Pancreas (tissue), 10 donors: ENCODE measurements around the gene ARID4B. TPM values are rescaled to one million over a fixed set of nuclear protein-coding genes. Genes with fewer than 3 reads are reported as not detected.

Experiments
- ATAC-seq, 4 donors: fragments of 200-7000 bp; cut with Tn5 transposase; one replicate each; pipeline versions ENCODE4 v1.8.0 to v1.9.1; 2020; ENCODE audit warnings: mild to moderate bottlenecking in 4 of 4, moderate library complexity in 4 of 4
- DNase-seq, 6 donors: peaks; one replicate each; pipeline ENCODE4 v3.0.0-alpha.2; 2020
- FAIRE-seq: peaks from 2 replicates; lab custom pipeline; 2012; peaks lifted over from hg19 to GRCh38; lab: Jason Lieb, UNC
- H3K27ac ChIP-seq, 4 donors: fragments of 200-600 bp; sonication (generic); 1 replicate in 3 of 4; 2 replicates in 1 of 4; pipeline versions ENCODE4 v1.5.0 to v1.8.0; 2020
- H3K27me3 ChIP-seq, 4 donors: fragments of 200-600 bp; one replicate each; pipeline ENCODE4 v1.8.0; 2021
- H3K36me3 ChIP-seq, 3 donors: fragments of 200-600 bp; sonication (generic) in 1 of 3; one replicate each; pipeline versions ENCODE4 v1.5.0 to v1.8.0; 2020 to 2021
- H3K4me1 ChIP-seq, 3 donors: fragments of 200-600 bp; one replicate each; pipeline ENCODE4 v1.8.0; 2021
- H3K4me3 ChIP-seq, 4 donors: fragments of 200-600 bp; sonication (generic) in 2 of 4; one replicate each; pipeline versions ENCODE4 v1.5.0 to v1.8.0; 2020 to 2021
- H3K9me3 ChIP-seq, 4 donors: fragments of 200-600 bp; one replicate each; pipeline ENCODE4 v1.8.0; 2021
- WGBS, 2 donors: extraction: QIAGEN DNeasy Blood & Tissue Kit; methylation state at CpG; one replicate each; pipeline ENCODE4 v1.1.7; 2013; 5-methylcytosine and 5-hydroxymethylcytosine counted together
- intact Hi-C, 3 donors: fragments of 100-400 bp; cut with DNase I; formaldehyde crosslinking; loops; one replicate each; pipeline versions ENCODE4 v1.11.1 to v1.14.2; 2022
- polyA plus RNA-seq, 2 donors: library from polyadenylated mRNA; stranded (reverse); fragments of 200-250 nt; gene quantifications; one replicate each; pipeline ENCODE4 v1.2.3, GENCODE V29; 2013
- total RNA-seq, 6 donors: library from RNA; stranded (reverse); fragmentation: NEBNext Ultra II Directional in 4 of 6; extraction: Animal tissue kit (Norgen Biotek cat#: 25700) in 4 of 6; gene quantifications; one replicate each; pipeline versions ENCODE4 v1.2.1 to v1.2.4, GENCODE V29; 2021 to 2023
- TF ChIP-seq, protein P1 (sequence below), 4 donors: fragments of 200-600 bp; sonication (generic) in 3 of 4; IDR thresholded peaks; one replicate each; pipeline versions ENCODE4 v1.5.0 to v1.8.0; 2021; ENCODE audit warnings: antibody characterized with exemption in 4 of 4
- donor health status: healthy with polysubstance abuse.
- donor health status: DM: no; HTN: no; CAD: no; lungs with moderate emphysema.
- donor health status: DM: no; HTN: no; CAD: no.
- donor health status: control.
- donor health status: control.
- donor health status: Bipolar disorder and iron deficiency.
- donor health status: DM: yes; HTN: yes; CAD: no.
- donor health status: DM: no; HTN: no; CAD: no.
- donor health status: DM: no; HTN: no; CAD: no.
- donor health status: DM: yes; HTN: yes; CAD: no.

The ARID4B gene
- total and polyA plus RNA-seq, 8 donors, result 12.5 to 26.6 (median 16.7) TPM

DNA sequence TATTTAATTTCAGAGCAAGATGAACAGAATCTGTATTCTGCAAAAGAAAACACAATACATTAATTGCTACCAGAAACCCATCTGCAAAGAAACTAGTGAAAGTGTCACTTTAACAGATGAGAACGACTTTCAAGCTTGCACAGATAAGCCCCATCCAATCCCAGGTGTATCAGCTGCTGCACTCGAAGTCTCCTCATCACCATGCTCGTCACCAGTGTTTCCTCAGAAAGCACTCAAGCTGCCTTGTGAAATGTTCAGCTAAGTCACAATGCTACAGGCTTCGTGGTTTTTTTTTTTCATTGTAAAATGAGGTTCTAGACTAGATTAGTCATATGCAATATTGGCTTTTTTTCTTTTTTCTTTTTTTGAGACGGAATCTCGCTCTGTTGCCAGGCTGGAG, 196.0 kb downstream of the ARID4B start:
- DNase-seq (no peak), ATAC-seq (no peak), FAIRE-seq (no peak)
- no peak overlapping the region for H3K4me3 ChIP-seq
- no peak overlapping the region for H3K27ac ChIP-seq
- 70 to 72% methylated on average over 6 of the region's 6 CpGs for WGBS, 2 donors
- H3K27me3 ChIP-seq, result no peaks in the 10 kb centered on the region
- H3K4me1 ChIP-seq, result peaks cover 0 to 3% (median 0%) of the 10 kb centered on the region in 3 donors
- intact Hi-C loops, result no loop called here
- H3K36me3 ChIP-seq, result peaks cover 0 to 21% (median 9%) of the 10 kb centered on the region in 3 donors
- TF ChIP-seq, protein P1, sequence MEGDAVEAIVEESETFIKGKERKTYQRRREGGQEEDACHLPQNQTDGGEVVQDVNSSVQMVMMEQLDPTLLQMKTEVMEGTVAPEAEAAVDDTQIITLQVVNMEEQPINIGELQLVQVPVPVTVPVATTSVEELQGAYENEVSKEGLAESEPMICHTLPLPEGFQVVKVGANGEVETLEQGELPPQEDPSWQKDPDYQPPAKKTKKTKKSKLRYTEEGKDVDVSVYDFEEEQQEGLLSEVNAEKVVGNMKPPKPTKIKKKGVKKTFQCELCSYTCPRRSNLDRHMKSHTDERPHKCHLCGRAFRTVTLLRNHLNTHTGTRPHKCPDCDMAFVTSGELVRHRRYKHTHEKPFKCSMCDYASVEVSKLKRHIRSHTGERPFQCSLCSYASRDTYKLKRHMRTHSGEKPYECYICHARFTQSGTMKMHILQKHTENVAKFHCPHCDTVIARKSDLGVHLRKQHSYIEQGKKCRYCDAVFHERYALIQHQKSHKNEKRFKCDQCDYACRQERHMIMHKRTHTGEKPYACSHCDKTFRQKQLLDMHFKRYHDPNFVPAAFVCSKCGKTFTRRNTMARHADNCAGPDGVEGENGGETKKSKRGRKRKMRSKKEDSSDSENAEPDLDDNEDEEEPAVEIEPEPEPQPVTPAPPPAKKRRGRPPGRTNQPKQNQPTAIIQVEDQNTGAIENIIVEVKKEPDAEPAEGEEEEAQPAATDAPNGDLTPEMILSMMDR (IDR thresholded peaks at IDR 0.05), result no peak
- H3K9me3 ChIP-seq, result no peaks in the 10 kb centered on the region

- no peak overlapping the region for H3K4me3 ChIP-seq
- intact Hi-C loops, result no loop called here
- no peak for FAIRE-seq
Observed at GRCh38 chr1:235130766-235131270, 197.2 kb downstream of the ARID4B start.

GRCh38 chr1:235129774-235130570, 198.0 kb downstream of the ARID4B start:
- no peak for DNase-seq
- TF ChIP-seq, protein P1 (IDR thresholded peaks at IDR 0.05), result no peak
- H3K27me3 ChIP-seq, result no peaks in the 10 kb centered on the region
- FAIRE-seq, result no peak
- H3K27ac ChIP-seq, result no peak overlapping the region
- H3K4me3 ChIP-seq, result no peak overlapping the region
- WGBS, 2 donors, result 88 to 94% methylated on average over 4 of the region's 4 CpGs
- peaks cover 0 to 7% (median under 1%) of the 10 kb centered on the region in 3 donors for H3K4me1 ChIP-seq
- intact Hi-C loops, result no loop called here
- H3K9me3 ChIP-seq, result no peaks in the 10 kb centered on the region
- peaks cover 0 to 10% (median 0%) of the 10 kb centered on the region in 3 donors for H3K36me3 ChIP-seq
- ATAC-seq, result no peak

More at GRCh38 chr1:235130766-235131270, 197.2 kb downstream of the ARID4B start:
- peaks cover 0 to 10% (median 6%) of the 10 kb centered on the region in 3 donors for H3K36me3 ChIP-seq
- TF ChIP-seq, protein P1 (IDR thresholded peaks at IDR 0.05), result no peak
- WGBS, 2 donors, result 82 to 87% methylated on average over 7 of the region's 7 CpGs
- H3K9me3 ChIP-seq, result no peaks in the 10 kb centered on the region
- no peaks in the 10 kb centered on the region for H3K27me3 ChIP-seq
- DNase-seq, result no peak
- no peak for ATAC-seq
- H3K27ac ChIP-seq, result no peak overlapping the region
- peaks cover 0 to 7% (median 0%) of the 10 kb centered on the region in 3 donors for H3K4me1 ChIP-seq

- 1% methylated on average over 67 of the region's 67 CpGs for WGBS, 2 donors
- Histone ChIP-seq H3K4me1 (peaks cover 0 to 7% (median 6%) of the 10 kb centered on the region in 3 donors), H3K36me3 (peaks cover 0 to under 1% (median 0%) of the 10 kb centered on the region in 3 donors), H3K9me3 (no peaks in the 10 kb centered on the region), H3K27me3 (no peaks in the 10 kb centered on the region), H3K27ac (peak within 1 kb of the TSS; percentile 63 to 74 (median 66)), H3K4me3 (peak within 1 kb of the TSS; percentile 62 to 98 (median 79))
- peak; percentile 92 to 99 (median 96) for DNase-seq
- TF ChIP-seq, protein P1 (IDR thresholded peaks at IDR 0.05), result no peak
- intact Hi-C loops, result no loop called here
- peak; percentile 97 to 100 (median 98) for ATAC-seq
- FAIRE-seq, result no peak
Observed at GRCh38 chr1:235128456-235129328, 199.3 kb downstream of the ARID4B start, which contains the start of gene TOMM20. Gene TOMM20, minus strand, starts transcription at chr1:235128837. Its CDS starts 122 bp downstream, at chr1:235128715.
